ENCODE measurements around the gene GRK7.

Gene GRK7

DNA sequence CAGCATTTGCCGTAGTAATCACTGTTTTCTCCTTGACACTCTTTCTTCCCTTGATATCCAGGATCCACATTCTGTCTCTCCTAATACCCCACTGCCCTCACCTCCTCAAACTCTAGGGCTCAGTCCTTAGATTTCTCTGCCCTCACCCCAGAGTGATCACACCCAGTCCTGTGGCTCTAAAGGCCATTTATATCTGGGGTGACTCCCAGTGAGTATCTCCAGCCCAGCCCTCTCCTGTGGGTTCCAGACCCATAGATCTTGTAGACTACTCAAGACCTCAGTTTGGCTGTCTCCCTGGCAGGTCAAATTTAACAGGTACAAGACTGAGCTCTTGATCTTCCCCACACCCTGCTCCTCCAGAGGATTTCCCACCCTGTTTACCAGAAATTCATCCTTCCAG lies 1.3 kb downstream of the GRK7 start:
- WGBS (ENCODE audit: extremely low coverage, insufficient coverage, insufficient read length) = no CpG with 5 or more reads among the region's 1 CpG
- no peak overlapping the region for H2AK5ac ChIP-seq (ENCODE audit: low read length)
- H3K23ac ChIP-seq (ENCODE audit: low read length) = no peak overlapping the region
- H2BK120ac ChIP-seq (ENCODE audit: insufficient read depth, low read length, poor library complexity) = no peak overlapping the region
- DNase-seq = no peak
- H3K4ac ChIP-seq (ENCODE audit: low read depth, low read length) = no peak overlapping the region
- no peaks in the 10 kb centered on the region for H3K27me3 ChIP-seq (ENCODE audit: insufficient read depth, low read length)
- no peak overlapping the region for H4K12ac ChIP-seq (ENCODE audit: low read depth, low read length)
- H3K4me1 ChIP-seq (ENCODE audit: control insufficient read depth in 1 of 2, insufficient read depth in 2 of 2, low read length in 2 of 2) = peaks cover 14 to 20% of the 10 kb centered on the region in 2 experiments
- H4K8ac ChIP-seq (ENCODE audit: low read depth, low read length) = no peak overlapping the region
- H3K36me3 ChIP-seq (ENCODE audit: control insufficient read depth in 1 of 2, insufficient read depth in 2 of 2, low read length in 2 of 2) = no peaks in the 10 kb centered on the region
- no peak overlapping the region for H3K4me3 ChIP-seq (ENCODE audit: low read depth, low read length)
- no peaks in the 10 kb centered on the region for H3K9me3 ChIP-seq (ENCODE audit: insufficient read depth, low read depth, low read length)
- no peak overlapping the region for H2BK12ac ChIP-seq (ENCODE audit: low read length)
- no peak overlapping the region for H3K9ac ChIP-seq (ENCODE audit: low read length)
- no peak overlapping the region for H3K4me2 ChIP-seq (ENCODE audit: low read length)
- no peak overlapping the region for H3K14ac ChIP-seq (ENCODE audit: low read length)
- no peak overlapping the region for H3K18ac ChIP-seq (ENCODE audit: low read length)
- H2AFZ ChIP-seq (ENCODE audit: insufficient read depth, low read length, poor library complexity) = no peak overlapping the region
- H3K79me2 ChIP-seq (ENCODE audit: control insufficient read depth, insufficient read depth, low read length, poor library complexity) = no peaks in the 10 kb centered on the region
- H4K91ac ChIP-seq (ENCODE audit: low read depth, low read length) = no peak overlapping the region
- H2BK5ac ChIP-seq (ENCODE audit: low read depth, low read length, poor library complexity) = no peak overlapping the region
- no peaks in the 10 kb centered on the region for H3K79me1 ChIP-seq (ENCODE audit: low read length)
- H3K27ac ChIP-seq (ENCODE audit: low read depth, low read length) = peak overlapping the region; percentile 13

DNA sequence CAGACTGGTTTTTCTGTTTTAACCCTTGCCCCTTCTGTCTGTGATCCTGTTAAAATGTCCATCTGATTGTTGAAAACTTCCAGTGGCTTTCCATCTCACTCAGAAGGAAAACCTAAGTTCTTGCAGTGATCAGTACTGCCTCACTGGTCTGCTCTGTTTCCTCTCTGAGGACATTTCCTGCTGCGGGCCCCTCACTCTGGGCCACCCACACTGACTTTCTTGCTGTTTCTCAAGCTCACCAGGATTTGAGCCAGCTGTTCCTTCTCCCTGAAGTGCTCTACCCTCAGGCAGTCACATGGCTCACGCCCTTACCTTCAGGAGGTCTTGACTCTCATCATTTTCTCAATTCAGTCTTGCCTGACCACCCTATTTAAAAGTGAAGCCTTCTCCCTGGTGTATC lies 1.8 kb downstream of the GRK7 start:
- Histone ChIP-seq H3K23ac (ENCODE audit: low read length) (no peak overlapping the region), H4K8ac (ENCODE audit: low read depth, low read length) (no peak overlapping the region), H3K4me1 (ENCODE audit: control insufficient read depth in 1 of 2, insufficient read depth in 2 of 2, low read length in 2 of 2) (peaks cover 17 to 22% of the 10 kb centered on the region in 2 experiments), H2AFZ (ENCODE audit: insufficient read depth, low read length, poor library complexity) (no peak overlapping the region), H3K9ac (ENCODE audit: low read length) (no peak overlapping the region), H3K18ac (ENCODE audit: low read length) (no peak overlapping the region), H3K79me1 (ENCODE audit: low read length) (no peaks in the 10 kb centered on the region), H2BK5ac (ENCODE audit: low read depth, low read length, poor library complexity) (no peak overlapping the region), H3K4me2 (ENCODE audit: low read length) (no peak overlapping the region), H2BK120ac (ENCODE audit: insufficient read depth, low read length, poor library complexity) (no peak overlapping the region), H3K4ac (ENCODE audit: low read depth, low read length) (no peak overlapping the region), H2AK5ac (ENCODE audit: low read length) (no peak overlapping the region), H4K91ac (ENCODE audit: low read depth, low read length) (no peak overlapping the region), H3K27me3 (ENCODE audit: insufficient read depth, low read length) (no peaks in the 10 kb centered on the region), H4K12ac (ENCODE audit: low read depth, low read length) (no peak overlapping the region), H3K27ac (ENCODE audit: low read depth, low read length) (peak overlapping the region; percentile 13), H3K79me2 (ENCODE audit: control insufficient read depth, insufficient read depth, low read length, poor library complexity) (no peaks in the 10 kb centered on the region), H3K4me3 (ENCODE audit: low read depth, low read length) (no peak overlapping the region), H3K9me3 (ENCODE audit: insufficient read depth, low read depth, low read length) (no peaks in the 10 kb centered on the region), H2BK12ac (ENCODE audit: low read length) (no peak overlapping the region), H3K36me3 (ENCODE audit: control insufficient read depth in 1 of 2, insufficient read depth in 2 of 2, low read length in 2 of 2) (no peaks in the 10 kb centered on the region), H3K14ac (ENCODE audit: low read length) (no peak overlapping the region)
- WGBS (ENCODE audit: extremely low coverage, insufficient coverage, insufficient read length) = no CpG with 5 or more reads among the region's 2 CpGs
- DNase-seq = no peak

DNA sequence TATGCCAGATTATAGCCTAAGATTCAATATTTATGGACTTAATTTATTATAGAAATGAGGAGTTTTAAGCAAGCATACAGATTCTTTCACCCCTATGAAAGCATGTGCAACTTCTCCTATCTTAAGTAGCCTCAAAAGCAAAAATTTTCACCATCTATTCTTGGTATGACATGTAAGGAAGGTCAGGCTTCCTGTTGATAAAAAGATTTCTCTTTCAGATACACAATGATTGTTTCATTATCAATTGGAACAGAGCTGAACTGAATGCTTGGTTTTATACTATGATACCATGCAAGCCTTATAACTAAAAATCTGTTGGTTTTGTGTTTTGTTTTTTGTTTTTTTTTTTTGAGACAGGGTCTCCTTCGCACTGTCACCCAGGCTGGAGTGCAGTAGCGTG lies 3.9 kb downstream of the GRK7 start:
- no peaks in the 10 kb centered on the region for H3K79me2 ChIP-seq (ENCODE audit: control insufficient read depth, insufficient read depth, low read length, poor library complexity)
- H3K18ac ChIP-seq (ENCODE audit: low read length) = no peak overlapping the region
- no CpG with 5 or more reads among the region's 2 CpGs for WGBS (ENCODE audit: extremely low coverage, insufficient coverage, insufficient read length)
- DNase-seq = no peak
- no peak overlapping the region for H3K4me2 ChIP-seq (ENCODE audit: low read length)
- no peak overlapping the region for H3K14ac ChIP-seq (ENCODE audit: low read length)
- H4K91ac ChIP-seq (ENCODE audit: low read depth, low read length) = no peak overlapping the region
- H4K12ac ChIP-seq (ENCODE audit: low read depth, low read length) = no peak overlapping the region
- no peaks in the 10 kb centered on the region for H3K79me1 ChIP-seq (ENCODE audit: low read length)
- no peak overlapping the region for H2BK120ac ChIP-seq (ENCODE audit: insufficient read depth, low read length, poor library complexity)
- no peak overlapping the region for H3K27ac ChIP-seq (ENCODE audit: low read depth, low read length)
- no peak overlapping the region for H3K4ac ChIP-seq (ENCODE audit: low read depth, low read length)
- peaks cover 18 to 22% of the 10 kb centered on the region in 2 experiments for H3K4me1 ChIP-seq (ENCODE audit: control insufficient read depth in 1 of 2, insufficient read depth in 2 of 2, low read length in 2 of 2)
- no peaks in the 10 kb centered on the region for H3K9me3 ChIP-seq (ENCODE audit: insufficient read depth, low read depth, low read length)
- H3K9ac ChIP-seq (ENCODE audit: low read length) = no peak overlapping the region
- H2BK12ac ChIP-seq (ENCODE audit: low read length) = no peak overlapping the region
- H2AK5ac ChIP-seq (ENCODE audit: low read length) = no peak overlapping the region
- no peak overlapping the region for H2BK5ac ChIP-seq (ENCODE audit: low read depth, low read length, poor library complexity)
- H4K8ac ChIP-seq (ENCODE audit: low read depth, low read length) = no peak overlapping the region
- H3K27me3 ChIP-seq (ENCODE audit: insufficient read depth, low read length) = no peaks in the 10 kb centered on the region
- H3K23ac ChIP-seq (ENCODE audit: low read length) = no peak overlapping the region
- no peak overlapping the region for H3K4me3 ChIP-seq (ENCODE audit: low read depth, low read length)
- no peak overlapping the region for H2AFZ ChIP-seq (ENCODE audit: insufficient read depth, low read length, poor library complexity)
- no peaks in the 10 kb centered on the region for H3K36me3 ChIP-seq (ENCODE audit: control insufficient read depth in 1 of 2, insufficient read depth in 2 of 2, low read length in 2 of 2)

DNA sequence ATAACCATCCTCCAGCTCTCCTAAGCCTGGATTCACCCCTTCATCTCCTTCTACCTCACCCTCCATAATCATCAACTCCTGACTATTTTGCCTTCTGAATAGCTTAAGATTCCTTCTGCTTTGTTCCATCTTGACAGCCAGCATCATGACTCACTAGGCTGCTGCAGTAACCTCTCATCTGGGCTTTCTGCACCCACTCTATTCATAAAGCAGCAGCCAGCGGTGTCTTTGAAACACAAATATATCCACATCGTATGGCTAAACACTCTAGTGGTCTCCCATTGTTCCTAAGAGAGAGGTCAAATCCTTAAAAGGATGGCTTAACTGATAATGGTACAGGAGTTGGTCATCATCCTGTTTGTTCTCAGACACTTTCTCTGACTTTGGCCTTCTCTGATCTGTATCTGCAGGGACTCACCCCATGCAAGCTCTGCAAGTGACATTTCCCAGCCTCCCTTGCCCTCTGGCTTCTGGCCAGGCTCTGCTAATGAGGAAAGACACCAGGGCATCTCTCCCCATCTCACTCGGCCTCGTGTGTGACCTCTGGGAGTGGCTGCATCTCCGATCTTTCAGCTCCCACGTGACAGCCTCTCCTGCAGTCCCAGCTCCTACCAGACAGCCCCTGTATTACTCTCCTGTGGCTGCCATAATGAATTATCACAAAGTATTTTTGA lies 6.2 kb downstream of the GRK7 start:
- H2BK5ac ChIP-seq (ENCODE audit: low read depth, low read length, poor library complexity) = no peak overlapping the region
- H3K14ac ChIP-seq (ENCODE audit: low read length) = no peak overlapping the region
- no CpG with 5 or more reads among the region's 6 CpGs for WGBS (ENCODE audit: extremely low coverage, insufficient coverage, insufficient read length)
- no peak overlapping the region for H3K23ac ChIP-seq (ENCODE audit: low read length)
- H3K27me3 ChIP-seq (ENCODE audit: insufficient read depth, low read length) = no peaks in the 10 kb centered on the region
- no peak overlapping the region for H2AK5ac ChIP-seq (ENCODE audit: low read length)
- H3K4me1 ChIP-seq (ENCODE audit: control insufficient read depth in 1 of 2, insufficient read depth in 2 of 2, low read length in 2 of 2) = peaks cover 17 to 20% of the 10 kb centered on the region in 2 experiments
- H3K9ac ChIP-seq (ENCODE audit: low read length) = no peak overlapping the region
- H2BK120ac ChIP-seq (ENCODE audit: insufficient read depth, low read length, poor library complexity) = no peak overlapping the region
- no peaks in the 10 kb centered on the region for H3K36me3 ChIP-seq (ENCODE audit: control insufficient read depth in 1 of 2, insufficient read depth in 2 of 2, low read length in 2 of 2)
- H4K8ac ChIP-seq (ENCODE audit: low read depth, low read length) = no peak overlapping the region
- H3K4ac ChIP-seq (ENCODE audit: low read depth, low read length) = no peak overlapping the region
- no peak overlapping the region for H4K91ac ChIP-seq (ENCODE audit: low read depth, low read length)
- H4K12ac ChIP-seq (ENCODE audit: low read depth, low read length) = no peak overlapping the region
- H3K4me2 ChIP-seq (ENCODE audit: low read length) = no peak overlapping the region
- H3K79me1 ChIP-seq (ENCODE audit: low read length) = no peaks in the 10 kb centered on the region
- no peak for DNase-seq
- H3K18ac ChIP-seq (ENCODE audit: low read length) = no peak overlapping the region
- H2AFZ ChIP-seq (ENCODE audit: insufficient read depth, low read length, poor library complexity) = no peak overlapping the region
- H2BK12ac ChIP-seq (ENCODE audit: low read length) = no peak overlapping the region
- no peak overlapping the region for H3K4me3 ChIP-seq (ENCODE audit: low read depth, low read length)
- peak overlapping the region; percentile 45 for H3K27ac ChIP-seq (ENCODE audit: low read depth, low read length)
- no peaks in the 10 kb centered on the region for H3K79me2 ChIP-seq (ENCODE audit: control insufficient read depth, insufficient read depth, low read length, poor library complexity)
- no peaks in the 10 kb centered on the region for H3K9me3 ChIP-seq (ENCODE audit: insufficient read depth, low read depth, low read length)
